Gastroesophageal sphincter (tissue), 3 donors: ENCODE data around the gene PAX5.

Experiments used
- CTCF ChIP-seq, 4 experiments: fragments of 200-600 bp in 2 of 4; fragments of 450-650 bp in 2 of 4; sonication (generic) in 1 of 4; IDR thresholded peaks; one replicate each; pipeline ENCODE4 v1.5.1; 2017 to 2019; ENCODE audit warnings: antibody characterized with exemption in 4 of 4, mild to moderate bottlenecking in 2 of 4, moderate library complexity in 2 of 4
- POLR2A ChIP-seq, 2 donors: fragments of 450-650 bp; IDR thresholded peaks; one replicate each; pipeline ENCODE4 v1.6.1; 2017; ENCODE audit warnings: antibody characterized with exemption in 2 of 2, mild to moderate bottlenecking in 2 of 2, moderate library complexity in 1 of 2
- POLR2AphosphoS5 ChIP-seq: sonication (generic); formaldehyde crosslinking; IDR thresholded peaks from one replicate; pipeline ENCODE4 v1.6.1; 2017; ENCODE audit warnings: antibody characterized with exemption

- TF ChIP-seq CTCF (IDR thresholded peaks at IDR 0.05) = no peak
- no peak for TF ChIP-seq POLR2AphosphoS5
- TF ChIP-seq POLR2A (IDR thresholded peaks at IDR 0.05) = no peak
Measured at GRCh38 chr9:37031902-37032301, 2.2 kb downstream of the PAX5 start.
